Retinal pigment epithelial cell (primary cell): Measurements from ENCODE around the gene CADM1.
A peak's percentile ranks its signal among the peaks of the same experiment; 100 is the strongest.

ENCODE experiments used
- DNase-seq: peaks from one replicate; pipeline ENCODE4 v3.0.0-alpha.2; 2010; ENCODE audit warnings: low read depth
- H3K4me3 ChIP-seq: 2 replicates; pipeline ENCODE4 v1.5.1; 2011; ENCODE audit warnings: mild to moderate bottlenecking, low read length, control low read depth, moderate library complexity
- TF ChIP-seq, protein P1 (sequence below): conservative IDR thresholded peaks from 2 replicates; pipeline ENCODE4 v1.5.1; 2011; ENCODE audit warnings: low read depth, low read length, control low read depth, inconsistent platforms

Gene CADM1

DNA sequence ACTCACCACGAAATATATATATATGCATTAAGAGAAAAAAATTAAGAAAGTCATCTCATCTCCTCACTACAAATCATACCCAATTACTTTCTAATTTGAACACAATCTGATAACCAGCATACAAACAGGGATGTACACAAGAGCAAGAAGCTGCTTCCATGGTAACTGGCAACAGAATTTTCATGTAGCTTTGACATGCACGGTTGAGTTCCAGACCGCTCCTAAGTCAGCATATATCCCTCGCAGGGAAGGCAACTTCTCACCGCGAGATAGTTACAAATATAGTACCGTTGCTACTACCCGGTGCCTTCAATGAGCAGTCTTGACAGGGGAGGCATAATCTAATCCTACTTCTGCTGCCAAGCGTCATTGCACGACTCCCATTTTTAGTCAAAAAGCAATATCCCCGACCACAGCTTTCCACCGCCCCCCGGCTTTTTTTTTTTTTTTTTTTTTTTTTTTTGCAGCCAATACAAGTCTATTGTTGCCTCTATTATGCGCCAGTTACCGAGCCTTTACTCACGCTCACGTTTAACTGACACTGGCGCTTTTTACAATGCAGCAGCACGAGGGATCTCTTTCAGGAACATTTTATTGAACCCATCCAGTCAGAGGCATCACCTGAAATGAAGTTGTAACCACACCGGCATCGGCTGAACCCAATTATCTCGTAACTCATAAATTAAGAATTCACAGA is 2.2 kb downstream of the CADM1 start:
- TF ChIP-seq, protein P1, sequence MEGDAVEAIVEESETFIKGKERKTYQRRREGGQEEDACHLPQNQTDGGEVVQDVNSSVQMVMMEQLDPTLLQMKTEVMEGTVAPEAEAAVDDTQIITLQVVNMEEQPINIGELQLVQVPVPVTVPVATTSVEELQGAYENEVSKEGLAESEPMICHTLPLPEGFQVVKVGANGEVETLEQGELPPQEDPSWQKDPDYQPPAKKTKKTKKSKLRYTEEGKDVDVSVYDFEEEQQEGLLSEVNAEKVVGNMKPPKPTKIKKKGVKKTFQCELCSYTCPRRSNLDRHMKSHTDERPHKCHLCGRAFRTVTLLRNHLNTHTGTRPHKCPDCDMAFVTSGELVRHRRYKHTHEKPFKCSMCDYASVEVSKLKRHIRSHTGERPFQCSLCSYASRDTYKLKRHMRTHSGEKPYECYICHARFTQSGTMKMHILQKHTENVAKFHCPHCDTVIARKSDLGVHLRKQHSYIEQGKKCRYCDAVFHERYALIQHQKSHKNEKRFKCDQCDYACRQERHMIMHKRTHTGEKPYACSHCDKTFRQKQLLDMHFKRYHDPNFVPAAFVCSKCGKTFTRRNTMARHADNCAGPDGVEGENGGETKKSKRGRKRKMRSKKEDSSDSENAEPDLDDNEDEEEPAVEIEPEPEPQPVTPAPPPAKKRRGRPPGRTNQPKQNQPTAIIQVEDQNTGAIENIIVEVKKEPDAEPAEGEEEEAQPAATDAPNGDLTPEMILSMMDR: no peak
- H3K4me3 ChIP-seq: peak overlapping the region; percentile 83
- no peak for DNase-seq

- no peak overlapping the region for H3K4me3 ChIP-seq
- TF ChIP-seq, protein P1: no peak
- DNase-seq: no peak
Observed at GRCh38 chr11:115501502-115501892, 2.7 kb downstream of the CADM1 start.

DNA sequence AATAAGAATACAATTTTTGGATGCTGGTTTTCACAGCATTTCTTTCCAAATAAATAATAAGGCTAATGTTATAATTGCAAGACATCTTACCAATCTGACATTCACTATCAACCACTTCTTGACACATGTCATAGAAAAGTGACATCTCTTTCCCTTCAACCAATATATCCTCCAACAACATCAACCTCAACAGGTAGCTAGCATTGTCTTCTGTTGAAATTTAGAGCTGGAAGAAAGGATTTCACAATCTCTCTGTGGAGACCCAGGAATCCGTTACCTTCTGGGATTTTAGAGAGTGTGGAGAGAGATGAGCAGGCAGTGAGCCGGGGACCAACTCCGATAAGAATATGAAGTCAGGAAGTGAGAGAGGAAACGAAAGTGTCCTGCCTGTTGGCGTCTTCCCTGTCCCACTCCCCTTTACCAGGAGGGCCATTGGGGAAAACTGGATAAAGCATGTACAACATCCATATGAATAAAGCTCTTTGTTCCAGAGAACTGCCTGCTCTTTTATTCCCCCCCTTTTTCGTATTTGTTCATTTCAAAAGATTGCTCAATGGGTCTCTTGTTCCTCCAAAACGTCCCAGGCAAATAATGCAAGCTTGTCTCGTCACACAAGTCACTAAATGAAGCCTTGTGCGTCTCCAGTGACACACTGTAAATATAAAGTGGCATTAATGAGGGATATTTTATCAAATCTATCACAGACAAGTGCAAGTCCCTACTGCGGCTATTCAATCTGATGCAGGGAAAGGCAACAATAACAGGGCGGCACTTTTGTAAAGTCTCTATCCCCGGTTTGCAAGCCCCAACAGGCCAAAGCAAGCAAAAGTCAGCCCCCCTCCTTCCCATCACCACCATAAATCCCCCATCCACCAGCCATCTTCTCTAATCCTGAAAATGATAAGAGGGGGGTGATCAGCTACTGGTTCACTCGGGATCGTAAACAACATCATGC is 3.4 kb downstream of the CADM1 start:
- TF ChIP-seq, protein P1: no peak
- no peak overlapping the region for H3K4me3 ChIP-seq
- no peak for DNase-seq

- no peak for DNase-seq
- TF ChIP-seq, protein P1: no peak
- H3K4me3 ChIP-seq: no peak overlapping the region
Observed at GRCh38 chr11:115499891-115500290, 4.3 kb downstream of the CADM1 start.

GRCh38 chr11:115499241-115499799 is 4.9 kb downstream of the CADM1 start:
- TF ChIP-seq, protein P1: no peak
- no peak for DNase-seq
- no peak overlapping the region for H3K4me3 ChIP-seq

DNA sequence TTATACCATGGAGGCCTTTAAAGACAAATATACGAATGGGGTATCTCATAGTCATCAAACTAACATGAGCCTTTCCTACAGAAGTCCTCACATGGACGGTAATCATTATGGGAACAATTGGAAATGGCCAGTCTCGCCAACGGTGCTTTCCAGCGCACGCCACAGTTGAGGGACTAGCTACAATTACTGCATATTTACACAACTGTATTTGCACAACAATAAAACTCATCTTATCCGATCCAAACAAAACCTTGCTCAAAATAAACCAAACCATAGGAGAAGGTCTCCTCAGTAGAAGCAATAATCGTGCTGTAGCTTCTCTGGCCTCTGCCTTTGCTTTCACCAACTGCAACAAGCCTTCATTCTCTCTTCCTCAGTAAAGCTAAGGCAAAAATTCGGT is 5.9 kb downstream of the CADM1 start:
- no peak overlapping the region for H3K4me3 ChIP-seq
- DNase-seq: no peak
- TF ChIP-seq, protein P1: no peak

DNA sequence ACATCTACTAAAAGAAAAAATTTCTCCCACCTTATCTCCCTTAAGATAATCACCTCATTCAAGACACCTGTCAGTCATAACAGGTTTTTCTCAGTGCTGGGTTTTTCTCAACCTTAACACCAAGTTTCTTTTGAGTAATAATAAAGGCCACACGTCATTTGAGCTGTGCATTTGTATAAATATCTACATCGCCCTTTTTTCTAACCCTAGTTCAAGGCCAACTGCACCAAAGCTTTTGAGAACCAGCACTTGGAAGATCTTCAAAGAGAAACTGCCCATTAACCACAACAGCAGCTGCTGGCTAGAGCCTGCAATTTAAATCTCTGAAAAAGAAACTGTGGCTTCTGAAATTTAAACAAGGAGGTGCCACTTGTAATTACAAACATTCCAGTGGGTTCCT is 6.9 kb downstream of the CADM1 start:
- H3K4me3 ChIP-seq: no peak overlapping the region
- TF ChIP-seq, protein P1: no peak
- DNase-seq: no peak
